ENCODE data around the gene SUB1.

GRCh38 chr5:32572778-32573480 is 12.4 kb upstream of the SUB1 start:
- no peak for TF ChIP-seq CTCF (IDR thresholded peaks at IDR 0.05; ENCODE audit: low read length)
- no peak for TF ChIP-seq EZH2 (IDR thresholded peaks at IDR 0.05; ENCODE audit: borderline replicate concordance, low read length)

All from OCI-LY1 (cell line).